PFSK-1 (cell line): Measurements from ENCODE around the gene ASCC1.

Experiments
- POLR2AphosphoS5 ChIP-seq: IDR thresholded peaks from 2 replicates; pipeline ENCODE4 v1.6.1; 2012; ENCODE audit warnings: low read depth, mild to moderate bottlenecking, control low read depth, low read length, moderate library complexity
- REST ChIP-seq, 2 experiments: IDR thresholded peaks; 2 replicates each; pipeline versions ENCODE4 v1.6.1 to v1.8.0; 2011 to 2012; ENCODE audit warnings: low read depth in 2 of 2, low read length in 2 of 2, control low read depth in 1 of 2, inconsistent platforms in 1 of 2, mild to moderate bottlenecking in 1 of 2, moderate library complexity in 1 of 2; ENCODE audit not compliant: insufficient read depth in 1 of 2
- TAF1 ChIP-seq: IDR thresholded peaks from 2 replicates; pipeline ENCODE4 v1.6.1; 2012; ENCODE audit warnings: low read length, control low read depth, borderline replicate concordance; ENCODE audit not compliant: insufficient read depth

GRCh38 chr10:72167118-72167517, 49.0 kb downstream of the ASCC1 start:
- TF ChIP-seq POLR2AphosphoS5: no peak
- TF ChIP-seq TAF1: no peak
- no peak for TF ChIP-seq REST (IDR thresholded peaks at IDR 0.05; ENCODE audit: insufficient read depth in 1 of 2, low read depth in 2 of 2, low read length in 2 of 2)
